HG03139 (cell line): ENCODE data around the gene FBXL13.
"Not testable (repeated sequence)": the region's sequence is repeated elsewhere in the genome, so short reads cannot be mapped to it uniquely, and the experiment has no call there.

Experiments used
- ATAC-seq: cut with Tn5 transposase; IDR thresholded peaks from one replicate; pipeline ENCODE4 v1.9.1; 2021; ENCODE audit not compliant: unreplicated experiment

FBXL13 gene

GRCh38 chr7:102778663-102779062 is 295.9 kb downstream of the FBXL13 start:
- not testable (repeated sequence) for ATAC-seq

DNA sequence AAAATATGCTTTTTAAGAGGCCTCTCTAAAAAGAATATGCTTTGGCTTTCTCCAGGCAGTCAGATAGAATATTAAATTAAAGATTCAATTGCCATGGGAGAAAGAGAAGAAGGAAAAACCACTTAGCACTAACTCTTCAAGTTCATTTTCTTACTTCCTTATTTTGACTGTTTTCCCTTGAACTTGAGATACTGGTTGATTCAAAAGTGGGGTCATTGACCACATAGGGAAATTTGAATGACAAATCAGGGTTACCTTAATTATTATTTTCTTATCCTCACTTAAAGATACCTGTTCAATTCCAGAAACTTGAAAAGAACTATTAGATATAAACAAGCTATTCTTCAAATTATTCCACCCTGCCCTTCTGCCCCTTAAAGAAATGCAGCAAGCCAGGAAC is 298.4 kb downstream of the FBXL13 start:
- ATAC-seq, result not testable (repeated sequence)

DNA sequence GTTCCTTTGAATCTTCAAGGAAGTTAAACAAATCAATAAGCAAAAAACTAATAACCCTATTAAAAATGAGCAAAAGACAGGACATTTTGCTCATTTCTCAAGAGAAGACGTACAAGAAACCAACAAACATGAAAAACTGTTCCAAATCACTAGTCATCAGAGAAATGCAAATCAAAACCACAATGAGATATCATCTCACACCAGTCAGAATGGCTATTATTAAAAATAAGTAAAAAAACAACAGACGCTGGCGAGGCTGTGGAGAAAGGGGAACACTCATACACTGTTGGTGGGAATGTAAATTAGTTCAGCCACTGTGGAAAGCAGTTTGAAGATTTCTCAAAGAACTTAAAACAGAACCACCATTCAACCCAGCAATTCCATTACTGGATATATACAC is 304.1 kb downstream of the FBXL13 start:
- not testable (repeated sequence) for ATAC-seq

- not testable (repeated sequence) for ATAC-seq
Measured at GRCh38 chr7:102769657-102770192, 304.9 kb downstream of the FBXL13 start.

DNA sequence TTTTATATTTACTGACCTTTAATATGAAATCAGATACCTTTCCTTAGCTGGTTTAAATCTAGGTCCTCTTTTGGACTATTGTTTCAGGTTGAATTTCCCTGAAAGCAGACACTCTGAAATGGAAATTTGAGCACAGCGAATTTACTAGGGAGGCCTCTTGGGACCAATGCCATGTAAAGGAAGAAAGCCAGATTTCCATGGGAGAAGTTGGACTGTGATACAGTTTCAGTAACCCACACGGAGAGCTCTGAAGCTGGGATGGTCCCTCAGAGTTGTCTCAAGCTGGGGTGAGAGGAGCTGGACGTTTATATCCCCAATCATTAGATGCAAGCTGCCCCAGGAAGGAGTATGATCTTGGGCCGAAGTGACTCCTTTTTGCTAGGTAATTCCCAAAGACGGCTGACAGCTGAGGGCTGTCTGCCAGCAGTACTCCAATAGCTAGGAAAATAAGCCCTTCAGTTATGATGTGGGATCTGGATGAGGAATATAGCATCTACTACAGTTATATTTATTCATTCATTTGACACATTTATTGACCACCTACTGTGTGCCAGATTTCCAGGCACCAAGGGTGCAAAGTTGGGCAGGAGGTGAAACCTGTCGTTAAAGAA is 311.2 kb downstream of the FBXL13 start:
- ATAC-seq, result not testable (repeated sequence)
